Activated CD8-positive, alpha-beta memory T cell treated with anti-CD3 and anti-CD28 coated beads for 1 hour (primary cell): Measurements from ENCODE around the gene IL10RB.

Experiments
- DNase-seq, 2 donors: peaks; one replicate each; pipeline ENCODE4 v3.0.0-alpha.2; 2020; ENCODE audit warnings: low read depth in 1 of 2; ENCODE audit errors: extremely low read depth in 1 of 2

IL10RB gene

DNA sequence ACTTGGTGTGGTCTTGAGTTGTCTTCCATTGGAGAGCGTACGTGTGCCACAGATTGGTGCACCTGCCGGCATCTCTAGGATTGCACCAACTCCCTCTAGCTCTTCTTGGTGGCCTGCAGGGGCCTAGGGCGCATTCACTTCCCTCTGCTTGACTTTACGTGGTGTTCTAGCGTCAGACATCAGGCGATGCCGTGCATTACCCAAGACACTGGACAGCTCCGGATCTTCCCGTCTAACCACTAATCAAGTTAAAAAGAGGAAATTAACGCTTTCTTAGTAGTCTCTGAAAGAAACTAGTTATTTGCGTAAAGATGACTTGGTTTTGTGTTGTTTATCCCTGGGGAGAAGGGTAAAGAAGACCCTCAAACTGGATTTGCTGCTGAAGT lies 510 bp upstream of the IL10RB start:
- no peak for DNase-seq

- no peak for DNase-seq
These were observed 595 bp downstream of the IL10RB start for GRCh38 chr21:33266789-33267135.

DNA sequence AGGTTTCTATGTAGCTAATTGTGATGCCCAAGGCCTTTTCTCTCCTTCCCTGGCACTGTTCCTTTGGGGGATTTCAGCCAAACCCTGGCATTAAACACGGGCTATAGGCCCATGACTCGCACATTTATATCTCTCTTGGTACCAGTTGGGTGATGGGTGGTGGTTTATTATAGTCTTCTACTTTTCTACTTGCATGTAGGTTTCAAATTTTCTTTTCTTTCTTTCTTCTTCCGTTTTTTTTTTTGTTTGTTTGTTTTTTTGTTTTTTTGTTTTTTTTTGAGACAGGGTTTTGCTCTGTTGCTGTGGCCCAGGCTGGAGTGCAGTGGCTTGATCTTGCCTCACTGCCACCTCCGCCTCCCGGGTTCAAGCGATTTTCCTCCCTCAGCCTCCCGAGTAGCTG lies 1.1 kb downstream of the IL10RB start:
- DNase-seq, result no peak

DNA sequence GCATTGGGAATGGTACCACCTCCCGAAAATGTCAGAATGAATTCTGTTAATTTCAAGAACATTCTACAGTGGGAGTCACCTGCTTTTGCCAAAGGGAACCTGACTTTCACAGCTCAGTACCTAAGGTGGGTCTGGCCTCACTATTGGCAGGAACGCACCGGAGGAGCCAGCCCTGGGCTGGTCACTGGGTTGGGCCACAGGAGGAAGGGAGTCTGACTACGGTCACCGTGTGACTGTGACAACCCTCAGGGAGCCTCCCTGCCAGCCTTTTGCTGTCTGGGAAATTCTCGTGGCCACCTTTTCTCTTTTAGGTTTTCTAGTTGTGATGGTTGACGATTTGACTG lies 2.2 kb downstream of the IL10RB start:
- no peak for DNase-seq

- DNase-seq, result peak in 1 of 2 donors; percentile 14
These were observed 2.7 kb downstream of the IL10RB start for GRCh38 chr21:33268737-33269441.

DNA sequence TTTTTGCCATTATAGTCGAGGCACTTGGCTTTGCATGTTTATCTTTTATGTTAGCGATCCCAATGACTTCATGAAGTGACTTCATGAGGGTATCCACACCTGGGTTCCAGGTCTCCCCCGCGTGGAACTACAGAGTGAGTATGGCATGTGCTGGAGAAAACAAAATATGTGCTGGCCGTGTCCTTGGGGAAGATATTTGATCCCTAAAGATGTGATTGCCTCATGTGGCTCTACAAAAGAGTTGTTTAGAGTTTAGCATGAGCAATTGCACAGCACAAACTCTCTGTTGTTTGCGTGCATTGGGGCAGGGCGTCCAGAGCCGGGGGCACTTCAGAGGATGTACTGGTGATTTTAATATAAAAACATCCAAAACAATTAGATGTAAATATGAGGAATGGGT lies 4.8 kb downstream of the IL10RB start:
- DNase-seq, result no peak

DNA sequence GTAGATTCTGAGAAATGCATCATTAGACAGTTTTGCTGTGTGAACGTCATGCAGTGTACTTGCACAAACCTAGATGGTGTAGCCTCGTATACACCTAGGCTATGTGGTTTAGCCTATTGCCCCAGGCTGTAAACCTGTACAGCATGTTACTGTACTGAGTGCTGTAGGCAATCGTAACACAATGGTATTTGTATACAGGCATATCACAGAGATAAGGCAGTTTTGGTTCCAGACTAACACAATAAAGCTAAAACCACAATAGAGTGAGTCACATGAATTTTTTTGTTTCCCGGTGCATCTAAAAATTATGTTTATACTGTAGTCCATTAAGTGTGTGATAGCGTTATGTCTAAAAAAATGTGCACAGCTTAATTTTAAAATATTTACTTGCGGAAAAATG lies 6.9 kb downstream of the IL10RB start:
- DNase-seq, result no peak

GRCh38 chr21:33278721-33279120 lies 12.6 kb downstream of the IL10RB start:
- no peak for DNase-seq

DNA sequence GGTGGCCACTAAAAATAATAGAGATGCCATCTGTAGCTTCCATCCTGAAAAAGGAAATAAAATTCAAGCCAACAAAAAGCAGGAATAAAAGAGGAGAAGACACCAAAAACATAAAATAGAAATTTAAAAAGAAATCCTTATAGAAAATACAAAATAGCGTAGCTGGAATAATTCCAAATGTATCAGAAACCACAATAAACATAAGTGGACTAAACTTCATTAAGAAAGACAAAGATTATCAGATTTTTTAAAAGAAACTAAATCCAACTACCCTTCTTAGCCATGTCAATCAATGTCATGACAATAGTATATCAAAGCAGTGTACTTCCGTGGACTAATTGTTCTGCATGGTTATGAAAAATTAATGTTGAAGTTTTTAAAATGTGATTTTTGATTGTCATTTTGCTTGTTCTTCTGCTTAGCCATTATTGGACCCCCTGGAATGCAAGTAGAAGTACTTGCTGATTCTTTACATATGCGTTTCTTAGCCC lies 13.2 kb downstream of the IL10RB start:
- DNase-seq, result no peak

- DNase-seq, result no peak
These were observed 15.0 kb downstream of the IL10RB start for GRCh38 chr21:33281096-33281652.

DNA sequence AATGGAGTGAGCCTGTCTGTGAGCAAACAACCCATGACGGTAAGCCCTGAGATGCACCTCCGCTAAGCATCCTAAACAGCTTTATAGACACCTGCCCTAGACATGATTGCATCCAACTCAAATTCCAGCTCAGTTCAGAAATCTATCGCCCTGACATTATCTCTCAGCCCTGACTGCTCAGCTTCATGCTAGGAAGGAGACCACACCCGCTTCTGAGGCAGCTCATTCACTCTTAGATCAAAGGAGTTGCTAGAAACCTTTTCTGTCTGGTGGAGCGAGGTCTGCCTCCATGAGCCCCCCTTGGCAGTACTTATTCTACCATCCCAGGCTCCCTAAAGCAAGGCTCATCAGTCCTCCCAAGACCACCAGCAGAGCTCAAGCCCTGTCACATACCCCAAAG lies 17.0 kb downstream of the IL10RB start:
- DNase-seq, result no peak

- no peak for DNase-seq
These were observed 19.9 kb downstream of the IL10RB start for GRCh38 chr21:33286076-33286475.

GRCh38 chr21:33286600-33287456 lies 20.7 kb downstream of the IL10RB start:
- DNase-seq, result no peak

GRCh38 chr21:33289199-33289819 lies 23.1 kb downstream of the IL10RB start:
- DNase-seq, result no peak

DNA sequence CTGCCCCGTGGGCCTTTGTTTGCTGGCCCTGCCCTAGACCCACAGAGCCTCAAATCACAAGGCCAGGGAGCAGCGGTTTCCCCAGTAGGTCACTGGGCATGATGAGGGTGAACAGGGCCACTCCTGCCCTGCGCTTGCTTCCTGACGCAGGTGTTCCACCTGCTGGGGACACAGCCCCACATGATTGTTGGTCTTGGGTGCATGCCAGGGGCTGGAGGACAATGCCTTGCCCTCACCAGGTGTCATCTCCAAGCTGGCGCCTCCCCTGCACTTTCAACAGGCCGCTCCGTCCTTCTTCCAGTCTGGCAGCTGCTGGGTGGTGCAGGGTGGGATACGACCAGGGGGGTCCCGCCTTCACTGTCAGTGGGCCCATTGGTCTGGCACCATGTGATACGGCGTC lies 24.3 kb downstream of the IL10RB start:
- no peak for DNase-seq

GRCh38 chr21:33291686-33292085 lies 25.5 kb downstream of the IL10RB start:
- no peak for DNase-seq

DNA sequence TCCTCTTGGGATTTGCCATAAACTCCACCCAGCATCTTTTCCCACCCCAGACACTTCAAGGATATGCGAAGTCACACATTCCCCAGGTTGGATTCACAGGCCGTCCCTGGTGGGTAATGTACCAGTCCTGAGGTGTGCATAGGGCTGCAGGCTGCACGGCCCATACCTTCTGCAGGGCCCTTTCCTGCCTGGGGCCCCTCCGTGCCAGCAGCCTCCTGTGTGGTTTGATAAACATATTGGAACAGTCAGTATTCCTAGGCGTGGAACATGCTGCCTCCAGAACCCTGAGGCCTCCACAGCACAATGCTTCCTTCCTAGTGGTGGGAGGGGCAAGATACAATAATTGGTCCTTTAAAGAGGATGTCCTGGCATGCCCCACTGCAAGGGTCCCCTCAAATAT lies 26.6 kb downstream of the IL10RB start:
- DNase-seq, result no peak

- no peak for DNase-seq
These were observed 27.0 kb downstream of the IL10RB start for GRCh38 chr21:33293136-33293535.

GRCh38 chr21:33293811-33294216 lies 27.6 kb downstream of the IL10RB start:
- DNase-seq, result no peak

DNA sequence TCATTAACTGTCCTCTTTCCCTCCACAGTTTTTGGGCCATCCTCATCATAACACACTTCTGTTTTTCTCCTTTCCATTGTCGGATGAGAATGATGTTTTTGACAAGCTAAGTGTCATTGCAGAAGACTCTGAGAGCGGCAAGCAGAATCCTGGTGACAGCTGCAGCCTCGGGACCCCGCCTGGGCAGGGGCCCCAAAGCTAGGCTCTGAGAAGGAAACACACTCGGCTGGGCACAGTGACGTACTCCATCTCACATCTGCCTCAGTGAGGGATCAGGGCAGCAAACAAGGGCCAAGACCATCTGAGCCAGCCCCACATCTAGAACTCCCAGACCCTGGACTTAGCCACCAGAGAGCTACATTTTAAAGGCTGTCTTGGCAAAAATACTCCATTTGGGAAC lies 30.0 kb downstream of the IL10RB start:
- DNase-seq, result no peak

DNA sequence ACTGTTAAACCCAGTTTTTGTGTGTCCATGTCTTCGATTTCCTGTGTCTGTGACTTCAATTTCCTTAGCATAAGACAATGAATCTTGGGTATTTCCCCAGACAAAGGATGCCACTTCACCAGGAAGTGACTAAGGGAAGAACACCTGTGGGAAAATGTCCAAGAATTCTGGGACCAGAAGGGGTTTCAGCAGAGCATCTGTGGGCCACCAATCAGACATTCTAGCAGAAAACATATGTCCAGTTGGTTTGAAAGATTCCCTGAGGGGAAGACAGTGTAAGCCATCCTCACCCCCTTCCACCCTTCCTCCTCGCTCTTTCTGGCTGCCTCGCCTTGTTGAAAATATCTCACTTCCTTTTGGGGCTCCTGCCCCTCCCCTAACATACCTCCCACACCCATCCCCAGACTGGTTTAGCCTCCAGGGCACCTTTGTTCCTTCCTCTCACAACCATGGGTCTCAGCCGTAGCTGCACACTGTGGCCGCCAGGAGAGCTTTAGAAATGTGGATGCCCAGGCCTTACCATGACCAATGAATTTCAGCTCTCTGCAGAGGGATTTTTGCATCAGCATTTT lies 33.1 kb downstream of the IL10RB start:
- no peak for DNase-seq
